DOHH2 (cell line): ENCODE data around the gene TTC23L.

Source experiments
- CTCF ChIP-seq: fragments of 200-600 bp; sonication (generic); IDR thresholded peaks from one replicate; pipeline ENCODE4 v1.5.1; 2014; ENCODE audit warnings: antibody characterized with exemption, mild to moderate bottlenecking, low read depth, low read length; ENCODE audit not compliant: poor library complexity, severe bottlenecking
- EZH2phosphoT487 ChIP-seq: fragments of 200-600 bp; sonication (generic); IDR thresholded peaks from 2 replicates; pipeline ENCODE4 v1.6.1; 2017; ENCODE audit warnings: borderline replicate concordance, mild to moderate bottlenecking, antibody characterized with exemption, low read length, moderate library complexity, mixed read lengths

GRCh38 chr5:34929134-34929719 lies 90.3 kb downstream of the TTC23L start, which contains the start of gene DNAJC21:
- TF ChIP-seq EZH2phosphoT487, result no peak
- TF ChIP-seq CTCF, result no peak
